VCaP (cell line): ENCODE results near the gene GTF2A1.

Experiments
- H3K27ac ChIP-seq: fragments of 450-650 bp; 2 replicates; pipeline ENCODE4 v1.5.1; 2017
- TF ChIP-seq, protein P1 (sequence below): fragments of 450-650 bp; conservative IDR thresholded peaks from 2 replicates; pipeline ENCODE4 v1.5.1; 2017; ENCODE audit warnings: mild to moderate bottlenecking, moderate library complexity

Gene GTF2A1

DNA sequence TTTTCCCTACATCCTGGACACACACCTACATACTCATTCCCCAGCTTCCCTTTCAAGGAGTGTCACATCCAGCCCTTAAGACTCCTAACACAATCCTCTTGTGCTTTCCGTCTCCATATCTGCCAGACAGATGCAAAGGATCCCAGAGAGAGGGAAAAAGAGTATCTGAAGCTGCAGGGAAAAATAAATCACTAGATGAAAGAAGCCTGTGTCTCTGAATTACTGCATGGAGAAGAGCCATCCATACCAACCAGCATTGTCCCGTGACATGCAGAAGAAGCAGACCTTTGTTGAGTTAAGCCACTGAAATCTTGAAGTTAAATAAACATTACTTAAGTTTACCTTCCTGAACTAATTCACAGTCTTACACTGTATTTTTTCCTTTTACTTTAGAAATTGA is 54.6 kb downstream of the GTF2A1 start:
- TF ChIP-seq, protein P1, sequence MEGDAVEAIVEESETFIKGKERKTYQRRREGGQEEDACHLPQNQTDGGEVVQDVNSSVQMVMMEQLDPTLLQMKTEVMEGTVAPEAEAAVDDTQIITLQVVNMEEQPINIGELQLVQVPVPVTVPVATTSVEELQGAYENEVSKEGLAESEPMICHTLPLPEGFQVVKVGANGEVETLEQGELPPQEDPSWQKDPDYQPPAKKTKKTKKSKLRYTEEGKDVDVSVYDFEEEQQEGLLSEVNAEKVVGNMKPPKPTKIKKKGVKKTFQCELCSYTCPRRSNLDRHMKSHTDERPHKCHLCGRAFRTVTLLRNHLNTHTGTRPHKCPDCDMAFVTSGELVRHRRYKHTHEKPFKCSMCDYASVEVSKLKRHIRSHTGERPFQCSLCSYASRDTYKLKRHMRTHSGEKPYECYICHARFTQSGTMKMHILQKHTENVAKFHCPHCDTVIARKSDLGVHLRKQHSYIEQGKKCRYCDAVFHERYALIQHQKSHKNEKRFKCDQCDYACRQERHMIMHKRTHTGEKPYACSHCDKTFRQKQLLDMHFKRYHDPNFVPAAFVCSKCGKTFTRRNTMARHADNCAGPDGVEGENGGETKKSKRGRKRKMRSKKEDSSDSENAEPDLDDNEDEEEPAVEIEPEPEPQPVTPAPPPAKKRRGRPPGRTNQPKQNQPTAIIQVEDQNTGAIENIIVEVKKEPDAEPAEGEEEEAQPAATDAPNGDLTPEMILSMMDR: no peak
- H3K27ac ChIP-seq: no peak overlapping the region

- H3K27ac ChIP-seq: no peak overlapping the region
- TF ChIP-seq, protein P1: no peak
Observed at GRCh38 chr14:81165188-81165587, 55.6 kb downstream of the GTF2A1 start.

DNA sequence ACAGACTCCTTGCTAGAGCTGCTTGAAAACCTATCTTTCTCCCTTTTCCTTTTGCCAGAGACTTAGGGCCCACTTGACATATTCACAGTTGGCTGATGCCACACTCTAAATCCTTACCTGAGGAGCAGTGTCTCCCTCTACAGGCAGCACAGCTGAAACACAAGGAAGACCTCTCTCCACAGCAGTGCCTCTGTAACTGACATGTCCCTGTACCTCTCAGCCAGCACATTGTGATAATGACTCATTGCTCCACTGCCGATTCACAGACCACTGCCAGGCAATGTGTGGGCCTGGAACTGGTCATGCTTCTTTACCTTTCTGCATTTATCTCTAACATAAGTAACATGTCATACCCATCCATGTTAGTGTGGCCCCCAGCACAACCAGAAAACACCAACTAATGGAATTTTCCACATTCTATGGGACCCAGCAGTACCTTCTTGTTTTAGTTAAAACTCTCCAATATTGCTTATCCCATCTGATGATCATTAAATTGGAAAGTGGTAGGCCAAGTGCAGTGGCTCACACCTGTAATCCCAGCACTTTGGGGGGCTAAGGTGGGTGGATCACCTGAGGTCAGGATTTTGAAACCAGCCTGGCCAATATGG is 56.5 kb downstream of the GTF2A1 start:
- no peak overlapping the region for H3K27ac ChIP-seq
- TF ChIP-seq, protein P1: peak; percentile 53

DNA sequence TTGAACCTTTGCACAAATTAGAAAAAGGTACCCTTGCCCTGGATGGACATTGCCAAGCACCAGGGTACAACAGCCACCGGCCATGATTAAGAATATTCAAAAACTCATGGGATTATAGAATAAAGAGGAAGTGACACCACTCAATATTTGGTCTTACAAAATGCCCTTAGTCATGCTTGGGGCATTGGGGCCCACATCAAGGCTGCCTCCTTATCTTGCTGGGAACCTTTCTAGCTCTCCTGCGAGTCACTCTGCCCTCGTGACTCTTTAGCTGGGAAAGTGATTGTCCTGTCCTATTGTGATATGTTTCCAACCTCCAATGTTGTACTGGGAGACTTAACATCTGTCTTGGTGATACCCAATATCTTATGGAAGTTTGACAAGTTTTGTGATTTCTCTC is 57.8 kb downstream of the GTF2A1 start:
- TF ChIP-seq, protein P1: no peak

GRCh38 chr14:81161749-81162148 is 59.0 kb downstream of the GTF2A1 start:
- no peak overlapping the region for H3K27ac ChIP-seq
- TF ChIP-seq, protein P1: no peak

More for the DNA sequence above, 57.8 kb downstream of the GTF2A1 start:
- H3K27ac ChIP-seq: no peak overlapping the region

- H3K27ac ChIP-seq: no peak overlapping the region
- TF ChIP-seq, protein P1: no peak
Observed at GRCh38 chr14:81161088-81161487, 59.7 kb downstream of the GTF2A1 start.

DNA sequence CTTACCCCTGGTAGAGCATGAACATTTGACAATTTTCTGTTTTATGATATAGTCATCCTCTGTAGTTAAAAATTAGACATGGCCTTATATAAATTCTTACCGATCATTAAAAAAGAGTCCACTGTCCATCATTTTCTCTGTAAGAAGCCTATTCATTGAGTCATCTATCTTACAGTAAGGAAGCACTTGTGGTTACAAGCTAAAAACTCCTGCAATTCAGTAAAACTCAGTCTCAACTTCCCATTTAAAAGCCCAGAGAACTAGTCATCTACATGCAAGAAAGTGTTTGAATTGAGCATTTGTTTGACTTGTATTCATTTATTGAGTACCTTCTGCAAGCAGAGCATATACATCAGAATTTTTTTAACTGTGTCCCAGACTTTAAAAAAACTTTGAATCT is 63.3 kb downstream of the GTF2A1 start:
- no peak overlapping the region for H3K27ac ChIP-seq
- TF ChIP-seq, protein P1: no peak
